Omental fat pad (tissue), 4 donors: ENCODE data around the gene CFAP77. TPM values are rescaled to one million over a fixed set of nuclear protein-coding genes. Genes with fewer than 3 reads are reported as not detected.

Experiments
- ATAC-seq: fragments of 150-250 bp; one replicate; pipeline ENCODE4 v1.9.1; 2016; ENCODE audit warnings: mild to moderate bottlenecking, moderate library complexity; ENCODE audit not compliant: low FRiP score
- DNase-seq: peaks from one replicate; pipeline ENCODE4 v3.0.0-alpha.2; 2019; ENCODE audit warnings: low spot score
- small RNA-seq: library from RNA; depleted of rRNA; stranded (forward); fragments of <200 nt; gene quantifications from one replicate; pipeline ENCODE3, GENCODE V24; 2016
- total RNA-seq, 4 donors: library from RNA; depleted of rRNA; stranded (reverse); fragments of >200 nt; gene quantifications; one replicate each; pipeline ENCODE4 v1.1.0, GENCODE V29; 2016
- TF ChIP-seq, protein P1 (sequence below), 3 donors: fragments of 450-650 bp; IDR thresholded peaks; one replicate each; pipeline ENCODE4 v1.5.1; 2016 to 2017; ENCODE audit warnings: antibody characterized with exemption in 3 of 3, mild to moderate bottlenecking in 3 of 3, moderate library complexity in 2 of 3

The CFAP77 gene
- total RNA-seq, 4 donors from 2014 or later = not detected

DNA sequence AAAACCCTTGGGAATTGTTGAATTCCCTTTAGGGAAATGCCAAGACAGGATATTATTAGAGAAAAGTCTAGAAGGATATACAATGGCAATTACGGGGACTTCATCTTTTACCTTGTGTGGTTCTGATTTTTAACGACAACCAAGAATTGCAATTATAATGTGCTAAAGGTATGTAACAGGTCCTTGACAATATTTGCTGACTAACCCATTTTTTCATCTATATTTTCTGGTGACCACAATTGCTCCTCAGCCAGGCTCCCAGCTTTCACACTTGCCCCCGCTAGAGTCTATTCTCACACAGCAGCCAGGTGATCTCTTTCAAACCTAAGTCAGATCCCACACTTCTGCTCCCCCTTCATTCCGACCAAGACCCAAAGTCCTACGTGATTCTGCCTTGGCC lies 206.7 kb downstream of the CFAP77 start:
- TF ChIP-seq, protein P1, sequence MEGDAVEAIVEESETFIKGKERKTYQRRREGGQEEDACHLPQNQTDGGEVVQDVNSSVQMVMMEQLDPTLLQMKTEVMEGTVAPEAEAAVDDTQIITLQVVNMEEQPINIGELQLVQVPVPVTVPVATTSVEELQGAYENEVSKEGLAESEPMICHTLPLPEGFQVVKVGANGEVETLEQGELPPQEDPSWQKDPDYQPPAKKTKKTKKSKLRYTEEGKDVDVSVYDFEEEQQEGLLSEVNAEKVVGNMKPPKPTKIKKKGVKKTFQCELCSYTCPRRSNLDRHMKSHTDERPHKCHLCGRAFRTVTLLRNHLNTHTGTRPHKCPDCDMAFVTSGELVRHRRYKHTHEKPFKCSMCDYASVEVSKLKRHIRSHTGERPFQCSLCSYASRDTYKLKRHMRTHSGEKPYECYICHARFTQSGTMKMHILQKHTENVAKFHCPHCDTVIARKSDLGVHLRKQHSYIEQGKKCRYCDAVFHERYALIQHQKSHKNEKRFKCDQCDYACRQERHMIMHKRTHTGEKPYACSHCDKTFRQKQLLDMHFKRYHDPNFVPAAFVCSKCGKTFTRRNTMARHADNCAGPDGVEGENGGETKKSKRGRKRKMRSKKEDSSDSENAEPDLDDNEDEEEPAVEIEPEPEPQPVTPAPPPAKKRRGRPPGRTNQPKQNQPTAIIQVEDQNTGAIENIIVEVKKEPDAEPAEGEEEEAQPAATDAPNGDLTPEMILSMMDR (IDR thresholded peaks at IDR 0.05) = no peak
- ATAC-seq = no peak
- DNase-seq = no peak

DNA sequence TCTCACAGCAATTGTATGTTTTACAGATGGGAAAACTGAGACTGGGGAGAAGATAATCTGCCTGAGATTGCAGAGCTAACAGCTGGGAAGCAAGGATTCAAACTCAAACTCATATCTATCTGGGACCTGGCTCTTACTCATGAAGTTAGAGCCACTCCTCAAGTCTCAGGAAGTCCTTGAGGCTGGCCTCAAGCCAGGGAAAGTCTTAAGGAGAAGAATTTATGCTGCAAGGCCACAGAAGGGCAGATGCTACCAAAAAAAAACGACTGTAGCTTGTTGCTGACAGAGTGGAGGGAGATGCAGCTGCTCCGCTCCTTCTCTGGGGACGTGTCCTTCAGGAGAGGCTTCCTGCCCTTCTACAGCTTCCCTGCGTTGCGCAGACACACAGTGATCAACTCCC lies 212.1 kb downstream of the CFAP77 start:
- DNase-seq (no peak), ATAC-seq (no peak)
- TF ChIP-seq, protein P1 (IDR thresholded peaks at IDR 0.05) = no peak

Small RNA genes within 50 kb of the gene (small RNA-seq; reads per million reads assigned to genes)
- not detected for gene RNU5D-2P

Other genes starting within 250 kb of the CFAP77 start
- 1 to 10 TPM; 1.8 to 4.2 (median 2.9) TPM for gene NTNG2, start 248.2 kb upstream of the CFAP77 start, total RNA-seq
- 10 to 100 TPM; 52.5 to 79.4 (median 69.7) TPM for gene SETX, start 55.2 kb upstream of the CFAP77 start, total RNA-seq
- gene TTF1, start 3.4 kb upstream of the CFAP77 start, total RNA-seq = 10 to 100 TPM in 2 of 4 donors, 1 to 10 TPM in 2; 7.9 to 19.1 (median 10.2) TPM
- not detected for gene BARHL1, start 172.4 kb downstream of the CFAP77 start, total RNA-seq